Left kidney (tissue), 2 donors: ENCODE measurements around the gene PAQR5. TPM values are rescaled to one million over a fixed set of nuclear protein-coding genes. Genes with fewer than 3 reads are reported as not detected.
"Not testable (repeated sequence)": the region's sequence is repeated elsewhere in the genome, so short reads cannot be mapped to it uniquely, and the experiment has no call there.

ENCODE experiments used
- DNase-seq: peaks from one replicate; pipeline ENCODE4 v3.0.0-alpha.2; 2013
- polyA plus RNA-seq: library from polyadenylated mRNA; unstranded; fragments of 120-200 nt; gene quantifications from one replicate; pipeline ENCODE4 v1.2.1, GENCODE V29; 2013; ENCODE audit not compliant: insufficient read length

Gene PAQR5
- polyA plus RNA-seq, 1 donor, result 35.1 TPM

GRCh38 chr15:69292826-69293420, 5.8 kb upstream of the PAQR5 start:
- no peak for DNase-seq

DNA sequence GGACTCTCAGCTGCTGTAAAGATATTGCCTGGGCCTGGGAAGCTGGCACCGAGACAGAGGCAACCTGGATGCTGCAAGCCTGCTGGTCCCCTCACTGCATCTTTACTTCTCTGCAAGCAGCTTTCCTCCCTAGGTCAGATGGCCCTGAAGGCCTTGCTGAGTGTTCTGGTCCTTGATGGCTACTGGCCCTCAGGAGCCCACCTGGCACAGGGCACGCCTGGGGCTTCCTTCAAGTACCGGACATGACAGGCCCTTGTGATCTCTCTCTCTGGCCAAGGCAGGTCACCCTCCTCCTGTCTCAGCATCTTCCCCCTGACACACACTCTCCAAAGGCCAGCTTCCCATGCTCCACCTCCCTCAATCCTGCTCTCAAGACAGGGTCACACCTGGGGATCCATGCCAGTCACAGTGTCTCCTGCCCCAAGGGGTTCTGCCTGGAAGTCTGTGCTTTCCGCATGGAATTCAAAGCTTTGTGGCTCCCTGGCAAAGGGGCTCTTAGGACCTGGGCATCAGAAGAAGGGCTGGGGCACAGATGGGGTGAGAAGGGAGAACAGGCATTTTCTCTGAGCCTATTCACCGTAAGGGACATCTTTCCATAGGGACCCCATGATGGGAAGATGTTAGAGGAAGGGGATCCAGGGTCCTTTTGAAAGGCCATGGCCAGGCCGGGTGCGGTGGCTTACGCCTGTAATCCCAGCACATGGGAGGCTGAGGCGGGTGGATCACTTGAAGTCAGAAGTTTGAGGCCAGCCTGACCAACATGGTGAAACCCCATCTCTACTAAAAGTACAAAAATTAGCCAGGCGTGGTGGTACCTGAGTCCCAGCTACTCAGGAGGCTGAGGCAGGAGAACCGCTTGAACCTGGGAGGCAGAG, 4.7 kb upstream of the PAQR5 start:
- no peak for DNase-seq

DNA sequence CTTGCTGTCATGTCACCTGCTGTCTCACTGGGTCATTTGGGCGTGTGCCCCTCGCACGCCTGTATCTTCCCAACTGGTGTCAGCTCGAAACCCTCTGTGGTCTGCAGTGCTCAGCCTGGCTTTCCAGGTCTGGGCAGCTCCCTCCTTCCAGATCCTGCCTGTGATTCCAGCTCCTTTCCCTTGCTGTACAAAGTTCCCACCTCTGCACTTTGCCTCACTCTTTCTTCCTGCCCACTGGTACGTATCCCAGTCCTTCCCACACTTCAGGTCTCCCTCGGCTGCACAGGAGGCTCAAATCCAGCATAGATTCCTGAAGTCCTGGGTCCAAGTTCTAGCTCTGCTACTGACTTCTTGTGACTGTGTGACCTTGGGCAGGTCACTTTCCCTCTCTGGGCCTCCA, 2.1 kb upstream of the PAQR5 start:
- no peak for DNase-seq

DNA sequence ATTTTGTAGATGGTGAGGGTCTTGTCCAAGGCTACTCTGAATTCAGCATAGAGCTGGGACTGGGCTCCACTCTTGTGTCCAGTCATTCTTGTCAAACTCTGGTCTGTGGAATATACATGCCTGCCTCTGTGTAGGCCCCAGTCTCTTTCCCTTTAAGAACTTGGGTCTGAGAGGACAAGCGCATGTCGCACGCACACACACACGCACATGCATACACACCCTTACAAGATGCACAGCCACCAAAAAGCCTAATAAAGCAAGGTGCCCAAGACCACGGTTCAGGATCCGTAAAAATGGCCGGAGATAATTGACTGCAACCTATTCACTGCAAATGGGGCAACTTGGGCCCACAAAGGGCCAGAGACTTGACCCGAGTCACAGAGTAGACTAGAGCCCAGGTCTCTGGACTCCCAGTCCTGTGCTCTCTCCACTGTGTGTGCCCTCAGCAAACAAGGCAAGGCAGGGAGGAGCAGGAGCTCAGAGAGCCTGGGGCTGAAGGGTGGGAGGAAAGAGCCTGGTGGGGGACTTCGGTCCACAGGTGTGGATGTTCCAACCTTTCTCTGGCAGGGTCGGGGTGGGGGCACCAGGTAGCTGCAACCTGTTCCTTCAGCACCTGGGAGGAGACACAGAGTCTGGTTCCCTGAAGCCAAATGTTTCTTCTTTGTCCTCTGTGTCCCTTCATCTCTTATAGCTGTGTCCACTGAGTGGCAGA, 914 bp upstream of the PAQR5 start:
- no peak for DNase-seq

GRCh38 chr15:69298354-69298696, 387 bp upstream of the PAQR5 start:
- no peak for DNase-seq

DNA sequence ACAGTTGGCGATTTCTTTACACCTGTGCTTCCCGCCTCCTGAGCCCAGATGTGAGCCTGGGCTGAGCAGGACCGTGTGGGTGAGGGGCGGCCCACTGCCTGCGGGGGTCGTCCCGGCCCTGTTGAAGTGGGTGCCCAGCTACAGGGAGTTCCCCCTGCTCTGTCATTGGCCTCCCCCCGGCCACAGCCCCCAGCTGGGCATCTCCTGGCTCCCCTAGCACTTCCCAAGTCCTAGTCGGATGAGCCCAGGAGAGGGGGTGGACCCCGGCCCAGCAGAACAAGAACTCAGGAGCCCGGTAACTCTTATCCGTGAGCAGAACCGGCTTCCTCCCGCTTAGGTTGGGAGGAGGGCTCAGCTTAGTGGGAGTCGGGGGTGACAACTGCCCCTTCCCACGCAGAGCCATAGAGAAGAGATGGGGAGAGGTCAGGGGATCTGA, 757 bp downstream of the PAQR5 start:
- DNase-seq, result no peak

DNA sequence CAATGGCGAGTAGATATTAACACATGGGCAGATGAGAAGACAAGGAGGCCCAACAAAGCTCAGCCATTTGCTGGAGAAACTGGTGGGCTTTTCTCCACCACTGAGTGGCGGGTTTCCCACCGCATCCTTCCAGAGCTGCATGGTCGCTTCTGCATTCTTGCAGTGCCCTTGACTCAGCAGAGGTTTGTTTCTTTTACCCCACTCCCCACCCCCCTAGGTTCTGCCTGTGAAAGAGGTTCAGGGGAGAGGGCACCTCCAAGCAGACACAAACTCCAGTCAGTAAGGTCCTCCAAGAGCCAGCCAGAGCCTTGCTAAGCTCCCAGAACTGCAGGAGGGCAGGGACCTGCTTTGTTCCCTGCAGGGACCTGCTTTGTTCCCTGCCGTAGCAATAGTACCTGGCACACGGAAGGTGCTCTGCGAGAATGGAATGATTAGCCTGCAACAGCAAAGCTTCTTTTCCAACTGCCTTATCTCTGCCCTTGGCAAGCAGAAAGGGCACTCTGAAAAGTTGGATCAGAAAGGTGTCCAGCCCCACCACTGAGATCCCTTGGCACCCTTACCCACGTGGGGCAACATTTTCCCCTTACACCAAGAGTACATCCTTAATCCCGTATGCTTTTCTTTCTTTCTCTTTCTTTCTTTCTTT, 1.4 kb downstream of the PAQR5 start:
- DNase-seq, result no peak

DNA sequence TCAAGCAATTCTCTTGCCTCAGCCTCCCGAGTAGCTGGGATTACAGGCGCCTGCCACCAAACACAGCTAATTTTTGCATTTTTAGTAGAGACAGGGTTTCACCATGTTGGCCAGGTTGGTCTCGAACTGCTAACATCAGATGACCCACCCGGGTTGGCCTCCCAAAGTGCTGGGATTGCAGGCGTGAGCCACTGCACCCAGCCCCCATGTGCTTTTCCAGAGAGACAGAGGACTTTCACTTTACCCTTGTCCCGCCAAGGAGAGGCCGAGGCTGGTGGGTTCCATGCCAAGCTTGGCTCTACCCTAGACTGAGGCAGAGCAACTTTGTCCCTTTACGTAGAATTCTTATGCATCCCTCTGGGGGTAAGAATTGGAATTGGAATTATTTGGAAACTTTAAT, 2.4 kb downstream of the PAQR5 start:
- DNase-seq, result not testable (repeated sequence)

- DNase-seq, result not testable (repeated sequence)
Observed at GRCh38 chr15:69302087-69302486, 3.4 kb downstream of the PAQR5 start.

- DNase-seq, result no peak
Observed at GRCh38 chr15:69302929-69303328, 4.2 kb downstream of the PAQR5 start.

GRCh38 chr15:69303337-69304181, 4.8 kb downstream of the PAQR5 start:
- no peak for DNase-seq

DNA sequence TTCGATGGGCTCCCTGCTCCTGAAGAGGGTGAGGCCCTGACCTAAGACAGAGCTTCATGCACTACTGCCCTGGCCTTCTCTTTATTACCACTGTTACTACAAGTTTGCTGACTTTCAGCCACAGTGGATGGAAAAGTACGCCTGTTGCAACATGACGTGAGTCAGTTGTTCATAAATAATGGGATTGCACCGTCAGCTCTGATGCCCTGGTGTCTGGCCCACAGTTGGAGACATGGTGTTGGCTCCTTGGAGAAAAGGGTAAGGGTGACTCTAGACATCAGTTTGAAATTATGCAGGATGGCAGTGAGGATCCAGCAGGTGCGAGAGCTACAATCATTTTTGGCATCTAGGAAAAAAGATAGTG, 5.5 kb downstream of the PAQR5 start:
- no peak for DNase-seq

DNA sequence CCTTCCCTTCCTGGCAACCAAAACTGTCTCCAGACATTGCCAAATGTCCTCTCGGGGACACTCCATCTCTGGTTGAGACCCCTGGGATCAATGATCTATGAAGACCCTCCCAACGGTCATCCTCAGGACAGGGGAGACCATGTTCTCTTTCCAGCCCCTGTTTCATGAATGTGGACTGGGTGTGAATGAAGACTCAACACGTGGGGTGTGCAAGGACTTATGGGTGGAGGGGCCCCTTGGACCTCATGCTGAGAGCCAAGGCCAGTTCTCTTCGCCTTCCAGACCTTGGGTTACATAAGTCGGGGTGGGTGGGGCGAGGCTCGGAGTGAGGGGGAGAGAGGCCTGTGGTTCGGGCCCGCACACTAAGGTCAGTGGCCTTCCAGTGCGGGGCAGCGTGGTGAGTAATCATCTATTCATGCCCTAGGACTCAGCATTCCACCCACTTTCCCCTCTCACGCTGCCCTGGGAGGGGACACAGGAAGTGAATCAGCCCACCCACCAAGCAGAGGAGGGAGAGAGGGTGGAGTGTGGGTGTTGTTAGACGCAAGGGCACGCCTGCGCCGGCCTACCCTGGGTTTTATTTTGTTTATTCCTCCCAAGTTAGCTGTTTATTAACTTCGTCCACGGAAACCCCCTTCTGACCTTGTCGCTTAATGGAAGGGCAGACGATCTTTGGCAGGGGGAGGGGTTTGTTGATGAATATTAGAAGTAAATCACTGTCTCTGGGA, 6.7 kb downstream of the PAQR5 start:
- DNase-seq, result peak; percentile 38

- DNase-seq, result no peak
Observed at GRCh38 chr15:69305933-69306568, 7.3 kb downstream of the PAQR5 start.

- no peak for DNase-seq
Observed at GRCh38 chr15:69307939-69308338, 9.2 kb downstream of the PAQR5 start.

- no peak for DNase-seq
Observed at GRCh38 chr15:69308949-69309348, 10.2 kb downstream of the PAQR5 start.

- no peak for DNase-seq
Observed at GRCh38 chr15:69311319-69311721, 12.6 kb downstream of the PAQR5 start.

DNA sequence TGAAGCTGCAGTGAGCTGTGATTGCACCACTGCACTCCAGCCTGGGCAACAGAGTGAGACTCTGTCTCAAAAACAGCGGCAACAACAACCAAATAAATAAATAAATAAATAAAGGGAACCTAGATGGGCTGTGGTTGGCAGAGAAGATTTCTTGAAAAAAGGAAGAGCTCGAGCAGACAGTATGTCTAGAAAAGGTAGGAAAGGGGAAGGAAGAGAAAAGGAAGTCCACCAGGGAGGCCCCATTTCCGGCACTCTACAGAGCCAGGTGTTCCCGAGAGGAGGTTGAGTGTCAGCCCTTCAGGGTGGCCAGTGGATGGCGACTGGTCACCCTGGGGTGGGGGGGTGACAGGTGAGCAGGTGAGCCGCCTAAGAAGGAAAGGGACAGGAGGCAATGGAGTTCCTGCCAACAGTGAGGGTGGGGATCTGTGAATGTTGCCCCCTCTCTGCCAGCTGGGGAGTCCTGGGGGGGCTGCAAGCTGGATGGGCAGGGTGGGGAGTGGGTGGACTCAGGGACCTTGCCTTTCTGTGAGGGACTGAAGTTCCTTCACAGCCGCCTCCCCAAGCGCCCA, 14.8 kb downstream of the PAQR5 start:
- DNase-seq, result no peak

GRCh38 chr15:69314131-69314530, 15.4 kb downstream of the PAQR5 start:
- DNase-seq, result no peak

- no peak for DNase-seq
Observed at GRCh38 chr15:69314736-69315135, 16.0 kb downstream of the PAQR5 start.
